ENCODE measurements around the gene NOL3. TPM values are rescaled to one million over a fixed set of nuclear protein-coding genes. Genes with fewer than 3 reads are reported as not detected.

The NOL3 gene
- total RNA-seq, 4 donors from 2014 or later = 17.1 to 60.4 (median 41.3) TPM

GRCh38 chr16:67190448-67191399 lies 20.4 kb downstream of the NOL3 start:
- ATAC-seq (ENCODE audit: low FRiP score) = no peak
- TF ChIP-seq, protein P1, sequence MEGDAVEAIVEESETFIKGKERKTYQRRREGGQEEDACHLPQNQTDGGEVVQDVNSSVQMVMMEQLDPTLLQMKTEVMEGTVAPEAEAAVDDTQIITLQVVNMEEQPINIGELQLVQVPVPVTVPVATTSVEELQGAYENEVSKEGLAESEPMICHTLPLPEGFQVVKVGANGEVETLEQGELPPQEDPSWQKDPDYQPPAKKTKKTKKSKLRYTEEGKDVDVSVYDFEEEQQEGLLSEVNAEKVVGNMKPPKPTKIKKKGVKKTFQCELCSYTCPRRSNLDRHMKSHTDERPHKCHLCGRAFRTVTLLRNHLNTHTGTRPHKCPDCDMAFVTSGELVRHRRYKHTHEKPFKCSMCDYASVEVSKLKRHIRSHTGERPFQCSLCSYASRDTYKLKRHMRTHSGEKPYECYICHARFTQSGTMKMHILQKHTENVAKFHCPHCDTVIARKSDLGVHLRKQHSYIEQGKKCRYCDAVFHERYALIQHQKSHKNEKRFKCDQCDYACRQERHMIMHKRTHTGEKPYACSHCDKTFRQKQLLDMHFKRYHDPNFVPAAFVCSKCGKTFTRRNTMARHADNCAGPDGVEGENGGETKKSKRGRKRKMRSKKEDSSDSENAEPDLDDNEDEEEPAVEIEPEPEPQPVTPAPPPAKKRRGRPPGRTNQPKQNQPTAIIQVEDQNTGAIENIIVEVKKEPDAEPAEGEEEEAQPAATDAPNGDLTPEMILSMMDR (IDR thresholded peaks at IDR 0.05) = no peak
- no peak for DNase-seq (ENCODE audit: low spot score)

- DNase-seq (ENCODE audit: low spot score) = no peak
- ATAC-seq (ENCODE audit: low FRiP score) = no peak
- TF ChIP-seq, protein P1 (IDR thresholded peaks at IDR 0.05) = no peak
Observed at GRCh38 chr16:67191411-67191994, 21.2 kb downstream of the NOL3 start.

- DNase-seq (ENCODE audit: low spot score) (peak; percentile 60), ATAC-seq (ENCODE audit: low FRiP score) (peak; percentile 86)
- TF ChIP-seq, protein P1 (IDR thresholded peaks at IDR 0.05) = no peak
Observed at GRCh38 chr16:67191995-67192681, 21.8 kb downstream of the NOL3 start, which contains the start of gene E2F4. E2F4 (plus strand) TSS chr16:67192155; CDS start chr16:67192228, 73 bp downstream.

DNA sequence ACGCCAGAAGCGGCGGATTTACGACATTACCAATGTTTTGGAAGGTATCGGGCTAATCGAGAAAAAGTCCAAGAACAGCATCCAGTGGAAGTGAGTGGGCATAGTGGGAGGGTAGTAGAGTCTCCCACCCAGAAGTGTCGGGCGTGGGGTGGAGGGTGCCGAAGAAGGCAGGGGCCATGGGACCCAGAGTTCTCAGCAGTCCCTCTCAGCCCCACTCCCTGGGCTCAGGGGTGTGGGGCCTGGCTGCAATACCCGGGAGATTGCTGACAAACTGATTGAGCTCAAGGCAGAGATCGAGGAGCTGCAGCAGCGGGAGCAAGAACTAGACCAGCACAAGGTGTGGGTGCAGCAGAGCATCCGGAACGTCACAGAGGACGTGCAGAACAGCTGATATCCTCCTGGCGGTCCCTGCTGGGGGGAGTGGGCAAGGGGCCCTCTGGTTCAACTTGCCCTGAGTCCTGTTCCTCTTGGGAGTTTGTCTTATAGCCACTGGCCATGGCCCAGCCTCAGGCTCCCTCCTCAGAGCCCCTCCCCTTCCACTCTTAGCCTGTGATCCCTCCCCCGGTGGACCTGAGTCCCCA lies 22.5 kb downstream of the NOL3 start:
- TF ChIP-seq, protein P1 (IDR thresholded peaks at IDR 0.05) = no peak
- DNase-seq (ENCODE audit: low spot score) (no peak), ATAC-seq (ENCODE audit: low FRiP score) (no peak)

- ATAC-seq (ENCODE audit: low FRiP score) = no peak
- DNase-seq (ENCODE audit: low spot score) = no peak
- TF ChIP-seq, protein P1 (IDR thresholded peaks at IDR 0.05) = no peak
Observed at GRCh38 chr16:67193536-67193935, 23.2 kb downstream of the NOL3 start.

DNA sequence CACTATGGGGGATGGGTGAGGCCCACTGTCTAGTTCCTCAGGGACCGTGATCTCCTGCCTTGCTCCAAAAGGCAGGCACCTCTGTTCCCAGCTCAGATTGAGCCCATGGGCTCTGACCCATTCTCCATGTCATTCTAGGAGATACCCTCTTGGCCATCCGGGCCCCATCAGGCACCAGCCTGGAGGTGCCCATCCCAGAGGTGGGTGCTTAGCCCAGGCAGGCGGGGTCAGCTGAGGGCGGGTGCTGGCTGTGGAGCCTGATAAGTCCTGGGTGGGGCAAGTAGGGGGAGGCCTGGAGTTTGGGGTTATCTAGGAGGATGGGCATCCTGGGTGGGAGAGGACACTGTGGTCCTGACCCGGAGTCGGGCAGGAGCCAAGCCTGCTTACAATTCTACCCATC lies 23.9 kb downstream of the NOL3 start:
- TF ChIP-seq, protein P1 (IDR thresholded peaks at IDR 0.05) = no peak
- no peak for ATAC-seq (ENCODE audit: low FRiP score)
- no peak for DNase-seq (ENCODE audit: low spot score)

Data from omental fat pad (tissue), 4 donors.